Testis (tissue), 3 donors: Measurements from ENCODE around the gene SLC39A6. TPM values are rescaled to one million over a fixed set of nuclear protein-coding genes. Genes with fewer than 3 reads are reported as not detected.
"Not testable (repeated sequence)": the region's sequence is repeated elsewhere in the genome, so short reads cannot be mapped to it uniquely, and the experiment has no call there.

Source experiments
- DNase-seq: peaks from one replicate; pipeline ENCODE4 v3.0.0-alpha.2; 2019
- H3K27ac ChIP-seq, 2 donors: fragments of 200-600 bp; sonication (generic); one replicate each; pipeline ENCODE4 v1.5.1; 2019
- H3K27me3 ChIP-seq: fragments of 200-600 bp; sonication (generic); one replicate; pipeline ENCODE4 v1.5.1; 2019
- H3K36me3 ChIP-seq: fragments of 200-600 bp; sonication (generic); one replicate; pipeline ENCODE4 v1.5.1; 2017; ENCODE audit warnings: low read depth; ENCODE audit errors: missing control alignments
- H3K4me1 ChIP-seq: fragments of 200-600 bp; sonication (generic); one replicate; pipeline ENCODE4 v1.5.1; 2019
- H3K4me3 ChIP-seq, 2 donors: fragments of 200-600 bp; sonication (generic); one replicate each; pipeline ENCODE4 v1.5.1; 2017 to 2019
- H3K9me3 ChIP-seq: fragments of 200-600 bp; sonication (generic); one replicate; pipeline ENCODE4 v1.5.1; 2017
- POLR2A ChIP-seq: fragments of 450-650 bp; IDR thresholded peaks from one replicate; pipeline ENCODE4 v1.6.1; 2017; ENCODE audit warnings: antibody characterized with exemption, mild to moderate bottlenecking, moderate library complexity
- WGBS, 2 donors: methylation state at CpG; one replicate each; pipeline ENCODE4 v1.1.5; 2018; 5-methylcytosine and 5-hydroxymethylcytosine counted together
- intact Hi-C: fragments of 100-400 bp; cut with DNase I; formaldehyde crosslinking; loops from one replicate; pipeline ENCODE4 v1.15.1; 2023; ENCODE audit warnings: low total_unique reads
- polyA plus RNA-seq: library from polyadenylated mRNA; stranded (reverse); fragments of 350-450 nt; fragmentation: Illumina TruSeq; extraction: RNeasy Lipid Tissue Mini Kit (QIAGEN cat#74804); gene quantifications from one replicate; pipeline ENCODE4 v1.2.3, GENCODE V29; 2014; ENCODE audit warnings: low read depth, low replicate concordance; ENCODE audit not compliant: insufficient read depth
- total RNA-seq, 2 donors: library from RNA; depleted of rRNA; stranded (reverse); fragments of >200 nt; gene quantifications; one replicate each; pipeline ENCODE4 v1.2.3, GENCODE V29; 2016
- TF ChIP-seq, protein P1 (sequence below), 3 experiments: fragments of 450-650 bp in 2 of 3; fragments of 200-600 bp in 1 of 3; sonication (generic) in 1 of 3; IDR thresholded peaks; one replicate each; pipeline ENCODE4 v1.5.1; 2016 to 2019; ENCODE audit warnings: antibody characterized with exemption in 3 of 3, mild to moderate bottlenecking in 2 of 3, moderate library complexity in 1 of 3

The SLC39A6 gene
- total and polyA plus RNA-seq, 3 donors from 2014 or later, result 38.1 to 53.8 (median 51.4) TPM

DNA sequence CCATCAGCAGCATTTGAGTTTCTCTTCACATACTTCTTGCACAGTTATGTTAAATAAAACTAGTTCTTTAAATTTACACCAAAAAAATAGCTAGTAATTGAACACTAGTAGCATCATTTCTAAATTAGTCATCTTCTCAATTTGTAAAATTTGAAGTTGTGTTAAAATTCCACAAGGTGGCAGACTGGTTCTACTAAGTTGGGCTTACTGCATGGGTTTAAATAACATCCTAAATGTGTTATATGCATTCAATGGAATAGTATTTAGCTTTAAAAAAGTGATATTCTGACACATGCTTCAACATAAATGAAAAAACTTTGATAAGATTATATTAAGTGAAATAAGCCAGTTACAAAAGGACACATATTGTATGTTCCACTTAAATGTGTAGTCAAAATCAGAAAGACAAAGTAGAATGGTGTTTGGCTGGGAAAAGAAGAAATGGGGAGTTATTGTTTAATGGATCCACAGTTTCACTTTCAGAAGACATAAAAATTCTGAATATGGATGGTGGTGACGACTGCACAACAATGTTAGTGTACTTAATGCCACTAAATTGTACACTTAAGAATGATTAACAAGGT, 33.1 kb downstream of the SLC39A6 start:
- H3K27ac ChIP-seq, result no peak overlapping the region
- no peaks in the 10 kb centered on the region for H3K36me3 ChIP-seq
- TF ChIP-seq, protein P1, sequence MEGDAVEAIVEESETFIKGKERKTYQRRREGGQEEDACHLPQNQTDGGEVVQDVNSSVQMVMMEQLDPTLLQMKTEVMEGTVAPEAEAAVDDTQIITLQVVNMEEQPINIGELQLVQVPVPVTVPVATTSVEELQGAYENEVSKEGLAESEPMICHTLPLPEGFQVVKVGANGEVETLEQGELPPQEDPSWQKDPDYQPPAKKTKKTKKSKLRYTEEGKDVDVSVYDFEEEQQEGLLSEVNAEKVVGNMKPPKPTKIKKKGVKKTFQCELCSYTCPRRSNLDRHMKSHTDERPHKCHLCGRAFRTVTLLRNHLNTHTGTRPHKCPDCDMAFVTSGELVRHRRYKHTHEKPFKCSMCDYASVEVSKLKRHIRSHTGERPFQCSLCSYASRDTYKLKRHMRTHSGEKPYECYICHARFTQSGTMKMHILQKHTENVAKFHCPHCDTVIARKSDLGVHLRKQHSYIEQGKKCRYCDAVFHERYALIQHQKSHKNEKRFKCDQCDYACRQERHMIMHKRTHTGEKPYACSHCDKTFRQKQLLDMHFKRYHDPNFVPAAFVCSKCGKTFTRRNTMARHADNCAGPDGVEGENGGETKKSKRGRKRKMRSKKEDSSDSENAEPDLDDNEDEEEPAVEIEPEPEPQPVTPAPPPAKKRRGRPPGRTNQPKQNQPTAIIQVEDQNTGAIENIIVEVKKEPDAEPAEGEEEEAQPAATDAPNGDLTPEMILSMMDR (IDR thresholded peaks at IDR 0.05), result peak; percentile 47 to 52 (median 47)
- TF ChIP-seq POLR2A, result no peak
- no peak overlapping the region for H3K4me3 ChIP-seq
- no peaks in the 10 kb centered on the region for H3K9me3 ChIP-seq
- DNase-seq, result no peak
- WGBS, 2 donors, result 35 to 51% methylated on average over 1 of the region's 1 CpG
- no peaks in the 10 kb centered on the region for H3K27me3 ChIP-seq
- intact Hi-C loops, result no loop called here
- no peaks in the 10 kb centered on the region for H3K4me1 ChIP-seq

DNA sequence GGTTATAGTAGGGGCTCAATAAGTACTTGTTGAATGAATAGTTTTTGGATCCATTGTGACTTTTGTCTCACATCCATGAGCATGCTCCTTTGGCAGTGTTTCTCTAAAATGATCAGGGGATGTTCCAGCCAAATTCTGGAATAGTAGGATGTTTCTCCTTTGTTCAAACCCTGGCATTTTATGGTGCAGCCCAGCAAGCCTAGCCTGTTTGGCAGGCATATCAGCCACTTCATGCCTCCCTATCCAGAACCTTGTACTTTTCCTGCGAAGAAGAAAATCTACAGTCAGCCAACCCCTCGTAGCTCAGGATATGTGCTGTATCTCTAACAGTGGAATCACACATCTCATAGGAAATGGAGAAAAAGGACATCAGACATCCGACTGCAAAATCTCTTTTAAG, 34.7 kb downstream of the SLC39A6 start:
- 61 to 72% methylated on average over 3 of the region's 3 CpGs for WGBS, 2 donors
- H3K27me3 ChIP-seq, result no peaks in the 10 kb centered on the region
- H3K36me3 ChIP-seq, result no peaks in the 10 kb centered on the region
- H3K4me3 ChIP-seq, result no peak overlapping the region
- TF ChIP-seq POLR2A, result no peak
- H3K27ac ChIP-seq, result no peak overlapping the region
- no peaks in the 10 kb centered on the region for H3K9me3 ChIP-seq
- intact Hi-C loops, result loop anchor here (5.0 kb wide), 1 partner anchor 193 kb away; no protein-coding TSS in a partner anchor
- no peak for DNase-seq
- no peaks in the 10 kb centered on the region for H3K4me1 ChIP-seq

DNA sequence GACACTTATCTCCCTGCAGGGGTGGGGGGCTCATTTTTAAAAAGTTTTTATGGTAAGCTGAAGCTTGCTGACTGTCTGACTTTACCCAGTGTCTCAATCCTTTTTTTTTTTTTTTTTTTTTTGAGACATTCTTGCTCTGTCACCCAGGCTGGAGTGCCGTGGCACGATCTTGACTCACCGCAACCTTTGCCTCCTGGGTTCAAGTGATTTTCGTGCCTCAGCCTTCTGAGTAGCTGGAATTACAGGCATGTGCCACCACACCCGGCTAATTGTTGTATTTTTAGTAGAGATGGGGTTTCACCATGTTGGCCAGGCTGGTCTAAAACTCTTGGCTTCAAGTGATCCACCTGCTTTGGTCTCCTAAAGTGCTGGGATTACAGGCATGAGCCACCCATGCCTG, 37.0 kb downstream of the SLC39A6 start:
- not testable (repeated sequence) for H3K27me3 ChIP-seq, H3K4me1 ChIP-seq, H3K4me3 ChIP-seq, H3K9me3 ChIP-seq, H3K36me3 ChIP-seq, H3K27ac ChIP-seq, DNase-seq
- intact Hi-C loops, result loop anchor here (5.0 kb wide), 1 partner anchor 195 kb away; no protein-coding TSS in a partner anchor
- WGBS, 2 donors, result 83 to 95% methylated on average over 5 of the region's 5 CpGs

DNA sequence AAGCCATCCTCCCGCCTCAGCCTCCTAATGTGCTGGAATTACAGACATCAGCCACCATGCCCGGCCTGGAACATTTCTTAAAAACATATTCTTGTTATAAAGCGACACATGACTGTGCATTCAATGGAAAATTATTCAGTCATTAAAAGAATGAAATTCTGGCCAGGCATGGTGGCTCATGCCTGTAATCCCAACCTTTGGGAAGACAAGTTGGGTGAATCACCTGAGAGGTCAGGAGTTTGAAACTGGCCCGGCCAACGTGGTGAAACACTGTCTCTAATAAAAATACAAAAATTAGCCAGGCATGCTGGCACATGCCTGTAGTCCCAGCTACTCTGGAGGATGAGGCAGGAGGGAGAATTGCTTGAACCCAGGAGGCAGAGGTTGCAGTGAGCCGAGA, 40.1 kb downstream of the SLC39A6 start:
- Histone ChIP-seq H3K4me1 (no peaks in the 10 kb centered on the region), H3K27ac (no peak overlapping the region), H3K36me3 (no peaks in the 10 kb centered on the region), H3K27me3 (no peaks in the 10 kb centered on the region), H3K4me3 (no peak overlapping the region), H3K9me3 (no peaks in the 10 kb centered on the region)
- WGBS, 2 donors, result 87% methylated on average over 5 to 6 of the region's 6 CpGs
- intact Hi-C loops, result no loop called here
- TF ChIP-seq, protein P1 (IDR thresholded peaks at IDR 0.05), result no peak
- no peak for TF ChIP-seq POLR2A
- DNase-seq, result no peak

DNA sequence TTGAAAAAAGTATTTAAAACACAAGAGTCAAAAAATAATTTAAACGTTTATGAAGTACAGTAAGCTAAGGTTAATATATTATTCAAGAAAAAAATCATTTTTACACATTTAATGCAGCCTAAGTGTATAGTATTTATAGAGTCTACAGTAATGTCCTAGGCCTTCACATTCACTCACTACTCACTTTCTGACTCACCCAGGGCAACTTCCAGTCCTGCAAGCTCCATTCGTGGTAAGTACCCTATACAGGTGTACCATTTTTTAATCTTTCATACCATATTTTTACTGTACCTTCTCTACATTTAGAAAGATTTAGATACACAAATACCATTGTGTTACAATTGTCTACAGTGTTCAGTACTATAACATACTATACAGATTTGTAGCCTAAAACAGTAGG, 40.9 kb downstream of the SLC39A6 start:
- no peaks in the 10 kb centered on the region for H3K9me3 ChIP-seq
- H3K4me3 ChIP-seq, result no peak overlapping the region
- no peaks in the 10 kb centered on the region for H3K36me3 ChIP-seq
- no peak overlapping the region for H3K27ac ChIP-seq
- WGBS, 2 donors, result 76 to 81% methylated on average over 2 of the region's 2 CpGs
- intact Hi-C loops, result no loop called here
- H3K4me1 ChIP-seq, result no peaks in the 10 kb centered on the region
- DNase-seq, result no peak
- H3K27me3 ChIP-seq, result no peaks in the 10 kb centered on the region
- TF ChIP-seq, protein P1 (IDR thresholded peaks at IDR 0.05), result no peak
- TF ChIP-seq POLR2A, result no peak

DNA sequence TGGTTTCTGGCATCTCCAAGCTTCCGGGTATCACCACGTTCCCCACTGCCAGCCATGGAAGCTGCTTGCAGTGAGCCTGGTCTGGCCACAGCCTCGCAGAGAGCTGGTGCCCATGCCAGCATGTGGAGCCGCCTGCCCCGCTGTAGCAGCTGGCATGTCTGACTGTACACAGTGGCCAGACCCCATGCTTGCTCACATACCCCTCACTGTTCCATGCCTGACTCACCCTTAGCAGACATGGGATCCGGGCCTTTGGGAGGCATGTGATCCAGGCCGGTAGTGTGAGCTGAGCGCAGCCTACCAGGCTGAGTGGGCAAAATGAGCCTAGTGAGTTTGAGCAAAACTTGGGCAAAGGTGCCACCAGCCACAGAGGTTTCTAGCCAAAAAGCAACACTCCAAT, 43.0 kb downstream of the SLC39A6 start:
- DNase-seq, result no peak
- Histone ChIP-seq H3K27me3 (no peaks in the 10 kb centered on the region), H3K36me3 (no peaks in the 10 kb centered on the region), H3K4me1 (no peaks in the 10 kb centered on the region), H3K27ac (no peak overlapping the region), H3K4me3 (no peak overlapping the region), H3K9me3 (no peaks in the 10 kb centered on the region)
- TF ChIP-seq, protein P1 (IDR thresholded peaks at IDR 0.05), result no peak
- TF ChIP-seq POLR2A, result no peak
- intact Hi-C loops, result no loop called here
- WGBS, 2 donors, result 91 to 97% methylated on average over 8 of the region's 8 CpGs
